SHP77 (cell line): ENCODE measurements around the gene PRR15L.

Source experiments
- DNase-seq, 2 experiments: peaks; one replicate each; lab custom pipeline; 2025; lab: John Stamatoyannopoulos, UW

Gene PRR15L

GRCh38 chr17:47959825-47960655 is 2.4 kb upstream of the PRR15L start:
- DNase-seq = no peak

GRCh38 chr17:47956791-47957590 is 692 bp downstream of the PRR15L start:
- no peak for DNase-seq

- no peak for DNase-seq
Measured at GRCh38 chr17:47955497-47956461, 1.9 kb downstream of the PRR15L start.

- no peak for DNase-seq
Measured at GRCh38 chr17:47953909-47954308, 3.8 kb downstream of the PRR15L start.

- no peak for DNase-seq
Measured at GRCh38 chr17:47952171-47953021, 5.3 kb downstream of the PRR15L start.

GRCh38 chr17:47950448-47950847 is 7.2 kb downstream of the PRR15L start:
- DNase-seq = no peak

- no peak for DNase-seq
Measured at GRCh38 chr17:47949946-47950345, 7.7 kb downstream of the PRR15L start.

GRCh38 chr17:47949197-47949759 is 8.4 kb downstream of the PRR15L start:
- peak; percentile 63 to 79 for DNase-seq

- DNase-seq = peak in 1 of 2 experiments; percentile 28
Measured at GRCh38 chr17:47948706-47949196, 8.9 kb downstream of the PRR15L start.

- peak; percentile 70 to 83 for DNase-seq
Measured at GRCh38 chr17:47946929-47947397, 10.7 kb downstream of the PRR15L start.

GRCh38 chr17:47946516-47946915 is 11.2 kb downstream of the PRR15L start:
- no peak for DNase-seq

GRCh38 chr17:47945529-47946508 is 11.9 kb downstream of the PRR15L start:
- no peak for DNase-seq

GRCh38 chr17:47945080-47945479 is 12.6 kb downstream of the PRR15L start:
- DNase-seq = no peak

- DNase-seq = no peak
Measured at GRCh38 chr17:47942568-47942967, 15.1 kb downstream of the PRR15L start.

GRCh38 chr17:47942096-47942510 is 15.6 kb downstream of the PRR15L start:
- DNase-seq = no peak

GRCh38 chr17:47941246-47942095 is 16.2 kb downstream of the PRR15L start, which contains the start of gene PNPO:
Gene PNPO (plus strand): TSS chr17:47941571. CDS start chr17:47941676, 105 bp downstream.
- peak; percentile 99 to 100 for DNase-seq

- no peak for DNase-seq
Measured at GRCh38 chr17:47937941-47938340, 19.7 kb downstream of the PRR15L start.

- no peak for DNase-seq
Measured at GRCh38 chr17:47935961-47936360, 21.7 kb downstream of the PRR15L start.
